HS-27A (cell line): ENCODE measurements around the gene VPS25.
"Not testable (repeated sequence)": the region's sequence is repeated elsewhere in the genome, so short reads cannot be mapped to it uniquely, and the experiment has no call there.

Source experiments
- DNase-seq: peaks from one replicate; pipeline ENCODE4 v3.0.0-alpha.2; 2012; ENCODE audit warnings: low read depth, missing footprints

VPS25 gene

DNA sequence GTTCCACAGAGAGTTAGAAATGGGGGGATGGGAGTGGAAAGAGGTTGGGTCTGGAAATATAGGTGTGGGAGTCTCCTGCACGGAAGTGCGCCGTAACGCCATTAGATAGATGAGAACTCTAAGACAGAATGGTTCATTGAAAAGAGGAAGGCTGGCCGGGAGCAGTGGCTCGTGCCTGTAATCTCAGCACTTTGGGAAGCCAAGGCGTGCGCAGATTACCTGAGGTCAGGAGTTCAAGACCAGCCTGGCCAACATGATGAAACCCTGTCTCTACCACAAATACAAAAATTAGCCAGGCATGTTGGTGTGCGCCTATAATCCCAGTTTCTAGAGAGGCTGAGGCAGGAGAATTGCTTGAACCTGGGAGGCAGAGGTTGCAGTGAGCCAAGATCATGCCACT is 5.2 kb upstream of the VPS25 start:
- DNase-seq: not testable (repeated sequence)

GRCh38 chr17:42769964-42770363 is 3.3 kb upstream of the VPS25 start:
- DNase-seq: not testable (repeated sequence)

DNA sequence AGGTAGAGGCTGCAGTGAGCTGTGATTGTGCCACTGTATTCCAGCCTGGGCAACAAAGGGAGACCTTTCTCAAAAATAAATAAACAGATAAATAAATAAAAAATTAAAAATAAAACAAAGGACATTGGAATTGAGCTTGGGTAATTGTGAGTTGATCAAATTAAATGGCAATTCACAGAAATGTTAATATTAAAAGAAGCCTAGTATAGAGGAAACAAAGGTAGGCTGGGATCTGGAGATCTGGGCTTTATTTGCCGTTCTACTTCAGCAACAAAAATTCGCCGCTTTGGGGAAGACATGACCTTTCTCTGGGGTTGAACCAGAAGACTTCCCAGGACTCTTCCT is 332 bp upstream of the VPS25 start:
- DNase-seq: no peak

GRCh38 chr17:42774066-42774745 is 957 bp downstream of the VPS25 start:
- DNase-seq: no peak

DNA sequence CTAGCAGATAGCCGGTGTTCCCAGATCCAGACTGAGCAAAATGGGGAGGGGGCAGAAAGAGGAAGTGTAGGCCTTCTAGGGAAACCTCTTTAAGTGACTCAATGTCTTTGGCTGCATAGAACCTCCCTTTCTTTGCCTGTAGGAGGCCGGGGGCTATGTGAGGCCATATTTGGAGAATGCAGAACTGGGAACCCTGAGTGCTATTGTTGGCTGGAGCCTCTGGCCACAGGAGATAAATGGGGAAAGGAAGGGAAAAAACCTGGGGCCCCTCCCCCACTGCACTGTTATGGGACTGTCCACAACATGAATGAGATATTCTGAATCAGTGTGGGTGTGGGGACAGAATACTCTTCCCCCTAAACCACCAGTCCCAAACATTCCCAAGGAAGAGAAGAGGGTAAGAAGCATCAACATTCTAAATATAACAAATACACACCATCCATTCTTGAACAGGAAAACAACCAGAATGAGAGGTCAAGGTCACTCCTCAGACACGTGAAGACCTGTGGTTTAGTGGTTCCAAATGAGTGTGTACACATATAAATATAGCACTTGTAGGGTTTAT is 2.4 kb downstream of the VPS25 start:
- no peak for DNase-seq

- DNase-seq: no peak
Observed at GRCh38 chr17:42778570-42778969, 5.3 kb downstream of the VPS25 start.

DNA sequence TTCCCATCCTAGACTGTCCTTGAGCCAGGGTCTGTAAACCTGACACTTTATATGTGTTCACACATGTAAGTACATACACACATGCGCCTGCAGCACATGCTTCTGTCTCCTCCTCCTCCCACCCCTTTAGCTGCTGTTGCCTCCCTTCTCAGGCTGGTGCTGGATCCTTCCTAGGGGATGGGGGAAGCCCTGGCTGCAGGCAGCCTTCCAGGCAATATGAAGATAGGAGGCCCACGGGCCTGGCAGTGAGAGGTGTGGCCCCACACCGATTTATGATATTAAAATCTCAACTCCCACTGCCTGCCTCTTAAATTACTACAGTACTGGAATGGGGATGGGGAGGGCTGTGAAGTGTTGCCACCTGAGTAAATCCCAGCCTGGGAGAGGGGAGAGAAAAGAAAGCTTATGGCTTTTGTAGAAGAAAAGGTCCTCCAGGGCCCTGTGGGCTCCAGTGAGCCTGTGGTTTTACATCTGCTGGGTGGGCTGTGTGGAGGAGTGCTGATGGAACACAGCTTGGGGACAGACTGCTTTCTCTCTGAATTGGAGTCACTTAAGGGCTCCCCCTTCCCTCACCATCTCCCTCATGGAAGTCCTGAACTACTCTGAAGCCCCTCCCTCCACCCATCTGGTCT is 6.2 kb downstream of the VPS25 start:
- DNase-seq: no peak

GRCh38 chr17:42779936-42780850 is 6.9 kb downstream of the VPS25 start, which contains the start of gene WNK4:
WNK4 (plus strand) TSS chr17:42780610; CDS start chr17:42780699, 89 bp downstream.
- no peak for DNase-seq

- no peak for DNase-seq
Observed at GRCh38 chr17:42780851-42781638, 7.8 kb downstream of the VPS25 start.

DNA sequence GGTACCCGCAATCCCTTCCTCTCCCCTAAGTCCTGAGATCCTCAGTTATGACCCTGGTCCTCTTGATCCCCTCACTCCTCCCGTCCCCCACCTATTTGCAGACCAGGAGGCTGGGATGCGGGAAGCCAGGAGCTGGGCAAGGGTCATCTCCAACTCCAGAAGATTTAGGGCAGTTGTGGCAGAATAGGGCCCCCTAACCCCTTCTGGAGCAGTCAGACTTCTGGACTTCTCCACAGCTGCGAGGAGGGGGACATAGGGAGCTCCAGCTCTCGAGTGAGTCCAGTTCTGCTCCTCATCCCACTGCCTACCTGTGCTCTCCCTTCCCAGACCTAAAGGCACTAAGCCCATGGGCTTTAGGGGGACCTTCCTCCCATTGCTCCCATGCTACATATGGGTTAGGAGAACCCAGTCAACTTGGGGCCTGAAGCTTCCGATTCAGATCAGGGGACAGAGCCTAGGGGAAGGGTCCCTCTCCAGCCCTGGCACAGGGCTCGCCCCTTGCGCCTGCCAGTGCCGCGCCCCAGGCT is 8.5 kb downstream of the VPS25 start:
- DNase-seq: no peak

- no peak for DNase-seq
Observed at GRCh38 chr17:42782166-42783061, 9.2 kb downstream of the VPS25 start.

- DNase-seq: no peak
Observed at GRCh38 chr17:42783062-42783790, 10.0 kb downstream of the VPS25 start.

GRCh38 chr17:42783791-42784138 is 10.5 kb downstream of the VPS25 start:
- DNase-seq: no peak

DNA sequence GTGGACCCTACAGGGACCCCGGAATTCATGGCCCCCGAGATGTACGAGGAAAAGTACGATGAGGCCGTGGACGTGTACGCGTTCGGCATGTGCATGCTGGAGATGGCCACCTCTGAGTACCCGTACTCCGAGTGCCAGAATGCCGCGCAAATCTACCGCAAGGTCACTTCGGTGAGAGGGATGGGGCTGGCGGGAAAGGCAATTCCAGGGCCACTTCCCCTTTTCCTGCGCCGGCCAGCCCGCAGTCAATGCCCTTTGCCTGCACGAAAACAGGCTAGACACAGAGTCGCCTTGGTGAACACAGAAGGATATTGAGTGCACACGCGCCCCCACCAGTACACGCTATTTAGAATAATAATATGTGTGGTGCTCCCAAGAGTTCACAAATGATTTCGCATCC is 11.2 kb downstream of the VPS25 start:
- DNase-seq: no peak

GRCh38 chr17:42784811-42785592 is 11.8 kb downstream of the VPS25 start:
- DNase-seq: no peak

GRCh38 chr17:42787266-42787665 is 14.0 kb downstream of the VPS25 start:
- DNase-seq: no peak

- DNase-seq: no peak
Observed at GRCh38 chr17:42791948-42792347, 18.7 kb downstream of the VPS25 start.

- no peak for DNase-seq
Observed at GRCh38 chr17:42792545-42792944, 19.3 kb downstream of the VPS25 start.

DNA sequence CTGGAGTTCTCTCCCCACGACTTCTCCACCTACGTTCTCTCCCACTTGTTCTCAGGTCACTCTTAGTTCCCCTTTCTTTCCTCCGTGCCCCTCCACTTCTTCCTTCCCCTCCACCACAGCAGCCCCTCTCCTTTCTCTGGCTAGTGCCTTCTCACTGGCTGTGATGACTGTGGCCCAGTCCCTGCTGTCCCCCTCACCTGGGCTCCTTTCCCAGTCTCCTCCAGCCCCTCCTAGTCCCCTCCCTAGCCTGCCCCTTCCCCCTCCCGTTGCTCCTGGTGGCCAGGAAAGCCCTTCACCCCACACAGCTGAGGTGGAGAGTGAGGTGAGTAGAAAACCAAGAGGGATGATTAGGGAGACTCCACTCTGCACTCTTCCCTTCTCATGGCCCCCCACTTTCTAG is 21.8 kb downstream of the VPS25 start:
- no peak for DNase-seq
